NCI-H526 (cell line): ENCODE measurements around the gene ATP8A2.
"Not testable (repeated sequence)": the region's sequence is repeated elsewhere in the genome, so short reads cannot be mapped to it uniquely, and the experiment has no call there.

Source experiments
- DNase-seq, 2 experiments: peaks; one replicate each; lab custom pipeline; 2025; lab: John Stamatoyannopoulos, UW

Gene ATP8A2

DNA sequence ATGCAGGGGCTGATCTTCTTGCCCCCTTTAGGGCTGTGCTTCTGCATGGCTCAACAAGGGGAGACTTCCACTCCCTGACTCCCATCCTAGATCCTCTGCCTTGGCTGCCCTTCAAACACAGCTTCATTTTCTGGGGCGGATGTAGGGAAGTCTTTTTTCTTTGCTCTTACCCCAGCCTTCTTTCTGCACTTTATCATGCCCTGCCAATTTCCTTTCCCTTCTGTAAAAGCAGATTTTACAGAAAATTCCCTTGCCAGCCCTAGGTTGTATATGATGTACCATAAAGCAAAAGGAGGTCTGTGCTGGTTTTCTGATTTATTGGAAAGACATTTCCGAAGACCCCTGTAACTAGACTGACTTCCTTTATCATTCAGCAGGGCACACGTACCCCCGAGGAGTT is 396.6 kb downstream of the ATP8A2 start:
- no peak for DNase-seq

DNA sequence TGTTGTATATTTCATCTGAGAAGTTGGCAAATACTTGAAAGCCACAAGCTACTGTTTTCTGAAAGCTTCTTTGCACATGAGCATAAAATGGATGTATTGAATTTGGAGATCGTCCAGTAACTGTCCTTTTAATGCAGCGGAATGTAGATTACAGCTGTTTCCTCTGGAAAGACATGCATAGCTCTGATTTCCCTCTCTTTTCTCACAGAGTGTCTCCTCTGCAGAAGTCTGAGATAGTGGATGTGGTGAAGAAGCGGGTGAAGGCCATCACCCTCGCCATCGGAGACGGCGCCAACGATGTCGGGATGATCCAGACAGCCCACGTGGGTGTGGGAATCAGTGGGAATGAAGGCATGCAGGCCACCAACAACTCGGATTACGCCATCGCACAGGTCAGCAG is 397.1 kb downstream of the ATP8A2 start:
- no peak for DNase-seq

- no peak for DNase-seq
Measured at GRCh38 chr13:25770601-25771000, 398.8 kb downstream of the ATP8A2 start.

DNA sequence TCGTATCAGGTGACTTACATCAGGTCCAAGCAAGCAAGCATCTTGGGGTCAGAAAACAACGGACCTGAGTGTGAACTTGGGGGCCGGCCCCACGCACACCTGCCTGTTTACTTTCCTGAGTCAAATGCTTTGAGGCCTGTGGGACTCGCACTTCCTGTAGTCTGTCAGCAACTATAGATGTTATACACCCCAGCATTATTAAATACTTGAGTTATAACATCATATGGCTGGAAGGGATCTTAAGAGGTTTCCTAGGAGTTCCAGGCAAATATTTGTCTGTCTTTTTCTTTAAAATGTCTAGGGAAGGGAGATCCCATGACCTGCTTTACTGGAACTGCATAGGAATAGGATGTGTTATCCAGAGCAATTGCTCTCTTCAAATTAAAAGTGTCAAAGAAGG is 399.4 kb downstream of the ATP8A2 start:
- no peak for DNase-seq

- no peak for DNase-seq
Measured at GRCh38 chr13:25771641-25772478, 400.1 kb downstream of the ATP8A2 start.

- not testable (repeated sequence) for DNase-seq
Measured at GRCh38 chr13:25772534-25772933, 400.8 kb downstream of the ATP8A2 start.

GRCh38 chr13:25774056-25774455 is 402.3 kb downstream of the ATP8A2 start:
- not testable (repeated sequence) for DNase-seq

DNA sequence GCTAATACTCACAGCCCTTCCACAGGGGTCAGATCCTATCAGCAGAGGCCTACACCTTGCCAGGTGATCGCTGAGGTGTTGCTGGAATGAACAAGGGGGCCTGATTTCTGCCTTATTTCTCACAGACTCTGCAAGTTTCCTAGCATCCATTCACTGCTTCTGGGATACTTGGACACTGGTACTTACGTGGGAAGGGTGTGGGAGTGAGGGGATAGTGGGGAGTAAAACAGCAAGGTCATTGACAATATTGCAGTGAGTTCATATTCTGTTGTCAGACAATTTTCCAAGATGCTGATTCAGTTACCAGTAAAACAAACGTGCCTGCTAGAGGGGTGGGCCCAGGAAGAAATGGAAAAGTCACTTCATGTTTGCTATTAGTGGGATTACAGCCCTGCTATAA is 403.5 kb downstream of the ATP8A2 start:
- no peak for DNase-seq

DNA sequence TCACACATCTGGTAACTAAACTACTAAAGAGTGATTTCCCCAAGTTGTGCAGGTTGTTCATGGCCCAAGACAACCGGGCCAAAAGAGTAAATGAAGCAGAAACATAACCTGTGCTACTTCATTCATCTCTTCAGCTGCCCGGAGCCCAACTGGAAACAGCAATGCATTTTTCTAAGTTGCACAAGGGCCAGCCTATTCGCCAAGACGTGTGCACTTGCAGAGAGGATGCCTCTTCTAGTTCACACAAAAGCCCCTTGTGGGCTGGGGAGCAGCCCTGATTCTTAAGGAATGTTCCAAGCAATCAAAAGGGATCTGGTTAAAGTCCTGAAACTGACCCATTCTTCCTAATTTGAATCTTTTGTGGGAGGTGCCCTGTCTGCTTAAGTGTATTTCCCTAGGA is 404.2 kb downstream of the ATP8A2 start:
- no peak for DNase-seq

DNA sequence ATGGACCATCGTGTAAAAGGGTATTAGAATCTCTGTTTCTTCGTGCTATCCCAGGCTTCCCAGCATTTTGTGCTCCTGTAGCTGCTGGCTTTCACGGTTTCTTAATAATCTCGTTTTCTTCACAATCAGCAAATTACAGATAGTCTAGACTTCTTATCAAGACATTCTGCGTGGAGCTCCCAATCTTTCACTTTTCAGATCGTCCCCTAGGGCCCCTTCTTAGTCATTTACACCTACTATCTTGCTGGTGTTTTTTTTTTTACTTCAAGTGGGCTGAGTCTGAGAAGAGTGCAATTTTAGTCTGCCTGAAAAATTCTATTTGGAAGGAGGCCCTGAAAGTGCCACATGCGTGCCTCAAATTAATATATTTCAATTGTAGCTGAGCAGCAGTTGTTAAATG is 404.9 kb downstream of the ATP8A2 start:
- DNase-seq, result no peak

DNA sequence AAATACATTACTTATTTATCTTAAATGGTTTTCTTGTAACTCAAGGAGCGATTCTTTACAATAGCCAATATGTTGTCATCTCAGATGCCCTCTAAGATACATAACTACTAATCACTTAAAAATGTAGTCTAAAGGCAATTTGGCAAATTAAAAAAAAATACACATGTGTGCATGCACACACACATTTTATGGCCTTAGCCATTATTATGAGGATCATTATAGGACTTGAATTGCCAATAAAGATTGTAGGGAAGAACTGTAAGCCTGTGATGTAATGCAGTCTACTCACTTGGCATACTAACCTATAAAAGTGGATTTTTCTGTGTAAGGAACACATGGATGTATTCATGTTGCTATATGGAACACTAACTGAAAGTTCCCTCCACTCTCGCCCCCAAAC is 405.7 kb downstream of the ATP8A2 start:
- DNase-seq, result no peak

DNA sequence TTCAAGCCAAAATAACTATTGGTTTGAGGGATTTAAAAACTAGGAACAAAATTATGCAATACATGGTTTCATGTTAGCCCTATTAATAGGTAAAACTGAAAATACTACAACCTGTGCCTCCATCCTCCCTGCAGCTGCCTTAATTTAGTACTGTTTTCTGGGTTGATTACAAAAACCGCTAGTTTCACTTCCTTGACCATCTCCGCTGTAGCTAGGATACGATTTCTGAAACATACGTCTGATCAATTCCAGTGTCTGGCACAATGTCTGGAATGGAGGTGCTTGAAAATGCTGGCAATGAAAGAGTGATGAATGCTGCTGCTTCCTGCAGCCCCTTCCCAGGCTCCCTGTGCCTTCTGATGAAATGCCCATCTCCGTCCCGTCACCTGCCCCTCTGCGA is 406.6 kb downstream of the ATP8A2 start:
- DNase-seq, result no peak

GRCh38 chr13:25778808-25779305 is 407.1 kb downstream of the ATP8A2 start:
- no peak for DNase-seq

DNA sequence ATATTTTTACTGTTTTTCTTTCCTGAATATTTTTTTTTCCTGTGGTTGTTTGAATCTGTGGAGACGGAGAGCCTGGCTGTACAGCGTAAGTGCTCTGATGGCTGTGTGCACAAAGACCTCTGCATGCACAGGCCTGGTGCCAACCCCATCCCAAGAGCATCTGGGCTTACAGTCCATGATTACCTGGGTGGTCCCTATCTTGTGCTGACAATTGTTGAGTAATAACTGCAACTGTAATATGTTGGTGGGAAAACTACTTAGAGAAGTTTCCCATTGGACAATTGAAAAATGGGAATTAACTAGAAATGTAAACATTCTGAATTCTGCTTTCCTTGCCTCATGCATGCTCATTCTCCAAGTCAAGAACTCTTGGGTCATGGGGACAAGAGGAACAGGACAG is 411.3 kb downstream of the ATP8A2 start:
- no peak for DNase-seq

GRCh38 chr13:25783601-25784024 is 411.8 kb downstream of the ATP8A2 start:
- peak; percentile 11 to 25 for DNase-seq

GRCh38 chr13:25784119-25784518 is 412.3 kb downstream of the ATP8A2 start:
- no peak for DNase-seq

- not testable (repeated sequence) for DNase-seq
Measured at GRCh38 chr13:25790137-25790536, 418.4 kb downstream of the ATP8A2 start.

DNA sequence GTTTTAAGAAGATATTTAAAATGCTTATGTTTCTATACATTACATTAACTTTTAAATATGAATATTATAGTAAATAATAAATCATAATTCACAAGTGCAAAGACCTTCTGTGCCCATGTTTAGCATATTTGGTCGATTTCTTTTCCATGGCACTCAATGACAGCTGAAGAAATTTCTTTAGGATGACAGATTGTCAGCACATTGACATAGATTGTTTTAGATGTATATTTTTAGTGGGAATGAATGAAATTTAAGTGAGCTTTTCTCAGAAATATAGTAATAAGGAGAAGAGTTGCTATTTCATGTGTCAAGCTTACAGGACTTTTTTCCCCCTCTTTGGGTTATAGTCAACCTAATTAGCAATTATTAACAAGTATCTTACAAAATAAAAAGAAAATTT is 423.5 kb downstream of the ATP8A2 start:
- DNase-seq, result no peak

GRCh38 chr13:25796474-25796873 is 424.7 kb downstream of the ATP8A2 start:
- DNase-seq, result no peak

DNA sequence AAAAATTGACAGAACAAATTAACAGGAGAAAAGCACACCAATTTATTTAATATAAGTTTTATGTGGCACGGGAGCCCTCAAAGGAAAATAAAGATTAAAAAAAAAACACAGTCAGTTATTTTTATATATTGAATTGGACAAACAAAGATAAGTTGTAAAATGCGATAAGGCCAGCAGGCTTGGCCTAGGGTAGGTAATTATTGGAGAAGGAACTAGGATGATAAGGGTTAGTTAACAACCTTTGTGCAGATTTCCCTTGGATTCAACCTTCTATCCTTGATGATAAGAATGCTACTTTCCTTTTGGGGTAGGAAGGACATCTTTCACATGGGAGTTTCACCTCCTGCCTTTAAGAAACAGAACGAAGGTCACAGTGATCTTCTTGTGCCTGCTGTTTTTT is 427.2 kb downstream of the ATP8A2 start:
- DNase-seq, result no peak

GRCh38 chr13:25800523-25800922 is 428.7 kb downstream of the ATP8A2 start:
- no peak for DNase-seq

- no peak for DNase-seq
Measured at GRCh38 chr13:25802579-25802978, 430.8 kb downstream of the ATP8A2 start.

- DNase-seq, result no peak
Measured at GRCh38 chr13:25803641-25804040, 431.9 kb downstream of the ATP8A2 start.
